Measurements from ENCODE around the gene PGAP6. TPM values are rescaled to one million over a fixed set of nuclear protein-coding genes. Genes with fewer than 3 reads are reported as not detected.

PGAP6 gene
- total and polyA plus RNA-seq, 10 donors, result 19.5 to 63.2 (median 43.9) TPM

DNA sequence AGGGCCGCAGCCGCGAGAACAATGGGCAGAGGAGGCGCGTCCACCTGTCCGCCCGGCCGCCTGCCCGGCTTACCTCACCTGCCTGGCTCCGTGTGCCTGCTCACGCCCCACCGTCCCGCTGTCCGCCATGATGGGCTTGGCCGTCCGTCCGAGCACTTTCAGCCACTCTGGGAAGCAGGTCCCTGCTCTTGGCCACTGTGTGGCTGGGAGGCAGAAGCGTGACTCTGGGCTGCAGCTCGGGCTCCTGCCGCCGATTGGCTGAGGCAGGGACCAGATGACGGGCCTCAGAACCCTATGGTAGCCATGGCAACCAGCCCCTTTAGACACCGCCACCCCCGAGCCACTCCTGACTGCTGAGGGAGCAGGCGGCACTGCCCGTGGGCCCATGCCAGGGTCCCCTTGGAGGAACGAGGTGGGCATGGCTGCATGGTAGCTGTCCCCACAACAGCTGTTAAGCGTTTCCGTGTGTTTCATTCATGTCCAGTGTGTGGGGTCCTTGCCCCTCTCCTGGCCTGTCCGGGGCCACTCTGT lies 20.4 kb downstream of the PGAP6 start:
- peaks cover 0 to 11% (median 3%) of the 10 kb centered on the region in 6 donors for H3K4me1 ChIP-seq
- peaks cover 0 to 28% (median 4%) of the 10 kb centered on the region in 7 donors for H3K27me3 ChIP-seq (replicated peaks in 1 of 7)
- no peak overlapping the region for H3K4me3 ChIP-seq
- no peak overlapping the region for H3K27ac ChIP-seq
- DNase-seq, result no peak
- peaks cover 0 to 6% (median 3%) of the 10 kb centered on the region in 6 donors for H3K36me3 ChIP-seq
- TF ChIP-seq POLR2A (IDR thresholded peaks at IDR 0.05) (no peak), POLR2AphosphoS5 (IDR thresholded peaks at IDR 0.05) (no peak)
- TF ChIP-seq, protein P1, sequence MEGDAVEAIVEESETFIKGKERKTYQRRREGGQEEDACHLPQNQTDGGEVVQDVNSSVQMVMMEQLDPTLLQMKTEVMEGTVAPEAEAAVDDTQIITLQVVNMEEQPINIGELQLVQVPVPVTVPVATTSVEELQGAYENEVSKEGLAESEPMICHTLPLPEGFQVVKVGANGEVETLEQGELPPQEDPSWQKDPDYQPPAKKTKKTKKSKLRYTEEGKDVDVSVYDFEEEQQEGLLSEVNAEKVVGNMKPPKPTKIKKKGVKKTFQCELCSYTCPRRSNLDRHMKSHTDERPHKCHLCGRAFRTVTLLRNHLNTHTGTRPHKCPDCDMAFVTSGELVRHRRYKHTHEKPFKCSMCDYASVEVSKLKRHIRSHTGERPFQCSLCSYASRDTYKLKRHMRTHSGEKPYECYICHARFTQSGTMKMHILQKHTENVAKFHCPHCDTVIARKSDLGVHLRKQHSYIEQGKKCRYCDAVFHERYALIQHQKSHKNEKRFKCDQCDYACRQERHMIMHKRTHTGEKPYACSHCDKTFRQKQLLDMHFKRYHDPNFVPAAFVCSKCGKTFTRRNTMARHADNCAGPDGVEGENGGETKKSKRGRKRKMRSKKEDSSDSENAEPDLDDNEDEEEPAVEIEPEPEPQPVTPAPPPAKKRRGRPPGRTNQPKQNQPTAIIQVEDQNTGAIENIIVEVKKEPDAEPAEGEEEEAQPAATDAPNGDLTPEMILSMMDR (IDR thresholded peaks at IDR 0.05 in 8 of 11, conservative IDR thresholded peaks at IDR 0.05 in 3 of 11), result no peak
- WGBS, 5 donors, result 83 to 91% (median 88%) methylated on average over 20 to 30 of the region's 30 CpGs
- intact Hi-C loops (cut with DNase I; ENCODE audit: low total_unique reads), result loop anchor here (5.0 kb wide), 1 partner anchor 254 kb away; no protein-coding TSS in a partner anchor
- H3K9me3 ChIP-seq, result no peaks in the 10 kb centered on the region

GRCh38 chr16:360698-361336 lies 21.0 kb downstream of the PGAP6 start:
- TF ChIP-seq, protein P1 (IDR thresholded peaks at IDR 0.05 in 8 of 11, conservative IDR thresholded peaks at IDR 0.05 in 3 of 11), result no peak
- TF ChIP-seq POLR2AphosphoS5 (IDR thresholded peaks at IDR 0.05), result no peak
- TF ChIP-seq POLR2A (IDR thresholded peaks at IDR 0.05), result no peak
- H3K4me1 ChIP-seq, result peaks cover 0 to 17% (median 3%) of the 10 kb centered on the region in 6 donors
- 93 to 97% (median 95%) methylated on average over 41 to 47 of the region's 47 CpGs for WGBS, 5 donors
- intact Hi-C loops (cut with DNase I; ENCODE audit: low total_unique reads), result loop anchor here (5.0 kb wide), 1 partner anchor 254 kb away; no protein-coding TSS in a partner anchor
- H3K4me3 ChIP-seq, result no peak overlapping the region
- H3K27ac ChIP-seq, result no peak overlapping the region
- no peaks in the 10 kb centered on the region for H3K9me3 ChIP-seq
- peaks cover 0 to 28% (median 4%) of the 10 kb centered on the region in 7 donors for H3K27me3 ChIP-seq (replicated peaks in 1 of 7)
- no peak for DNase-seq
- no peaks in the 10 kb centered on the region for H3K36me3 ChIP-seq

- Histone ChIP-seq H3K27ac (no peak overlapping the region), H3K4me1 (peaks cover 0 to 23% (median 3%) of the 10 kb centered on the region in 6 donors), H3K9me3 (no peaks in the 10 kb centered on the region), H3K36me3 (no peaks in the 10 kb centered on the region), H3K4me3 (no peak overlapping the region), H3K27me3 (replicated peaks in 1 of 7) (peaks cover 0 to 28% (median 4%) of the 10 kb centered on the region in 7 donors)
- intact Hi-C loops (cut with DNase I; ENCODE audit: low total_unique reads), result loop anchor here (5.0 to 10.0 kb wide), 2 partner anchors 125 to 253 kb away; partner anchors contain the start of gene FAM234A
- 90 to 94% (median 90%) methylated on average over 46 to 47 of the region's 47 CpGs for WGBS, 5 donors
- DNase-seq, result no peak
- no peak for TF ChIP-seq POLR2A (IDR thresholded peaks at IDR 0.05)
Observed at GRCh38 chr16:359871-360697, 21.7 kb downstream of the PGAP6 start.

GRCh38 chr16:359067-359763 lies 22.6 kb downstream of the PGAP6 start:
- 64 to 83% (median 77%) methylated on average over 12 to 19 of the region's 19 CpGs for WGBS, 5 donors
- TF ChIP-seq, protein P1 (IDR thresholded peaks at IDR 0.05 in 8 of 11, conservative IDR thresholded peaks at IDR 0.05 in 3 of 11), result no peak
- TF ChIP-seq POLR2AphosphoS5 (IDR thresholded peaks at IDR 0.05), result peak in 1 of 3 donors; percentile 32

More at GRCh38 chr16:359067-359763, 22.6 kb downstream of the PGAP6 start:
- no peak overlapping the region for H3K27ac ChIP-seq
- peak; percentile 79 for DNase-seq
- H3K36me3 ChIP-seq, result no peaks in the 10 kb centered on the region
- H3K27me3 ChIP-seq (replicated peaks in 1 of 7), result peaks cover 0 to 20% (median 4%) of the 10 kb centered on the region in 7 donors
- intact Hi-C loops (cut with DNase I; ENCODE audit: low total_unique reads), result loop anchor here (10.0 kb wide), 1 partner anchor 124 kb away; the partner anchor contains the start of gene FAM234A
- no peak overlapping the region for H3K4me3 ChIP-seq
- peaks cover 0 to 32% (median 3%) of the 10 kb centered on the region in 6 donors for H3K4me1 ChIP-seq
- no peaks in the 10 kb centered on the region for H3K9me3 ChIP-seq
